Measurements from ENCODE around the gene PAX5.

- TF ChIP-seq CTCF (IDR thresholded peaks at IDR 0.05) (no peak), POLR2A (IDR thresholded peaks at IDR 0.05) (no peak)
Measured at GRCh38 chr9:37010180-37010579, 23.9 kb downstream of the PAX5 start.

Data from ovary (tissue), 3 donors.